Parathyroid adenoma (tissue), 2 donors: ENCODE results near the gene RIMS1.

Experiments
- H2AFZ ChIP-seq: fragments of 300-600 bp; sonication (generic); one replicate; pipeline ENCODE4 v1.7.0; 2017; ENCODE audit warnings: antibody characterized with exemption, mild to moderate bottlenecking
- H3K27ac ChIP-seq: fragments of 300-600 bp; sonication (generic); one replicate; pipeline ENCODE4 v1.7.0; 2017
- H3K27me3 ChIP-seq: fragments of 300-600 bp; sonication (generic); one replicate; pipeline ENCODE4 v1.7.0; 2017; ENCODE audit warnings: low read length; ENCODE audit not compliant: control insufficient read depth, insufficient read depth
- H3K36me3 ChIP-seq: fragments of 300-600 bp; sonication (generic); one replicate; pipeline ENCODE4 v1.7.0; 2017; ENCODE audit warnings: low read length; ENCODE audit not compliant: control insufficient read depth, insufficient read depth
- H3K4me1 ChIP-seq: fragments of 300-600 bp; sonication (generic); one replicate; pipeline ENCODE4 v1.7.0; 2017; ENCODE audit warnings: control low read depth
- H3K4me2 ChIP-seq: fragments of 300-600 bp; sonication (generic); one replicate; pipeline ENCODE4 v1.7.0; 2017; ENCODE audit warnings: low read length
- H3K4me3 ChIP-seq: fragments of 300-600 bp; sonication (generic); one replicate; pipeline ENCODE4 v1.7.0; 2017; ENCODE audit warnings: low read depth, low read length
- H3K79me2 ChIP-seq: fragments of 300-600 bp; sonication (generic); one replicate; pipeline ENCODE4 v1.7.0; 2017; ENCODE audit warnings: control low read depth
- H3K9ac ChIP-seq: fragments of 300-600 bp; sonication (generic); one replicate; pipeline ENCODE4 v1.7.0; 2017; ENCODE audit warnings: mild to moderate bottlenecking
- H3K9me3 ChIP-seq: fragments of 300-600 bp; sonication (generic); one replicate; pipeline ENCODE4 v1.7.0; 2017; ENCODE audit warnings: low read length; ENCODE audit not compliant: control insufficient read depth
- TF ChIP-seq, protein P1 (sequence below): fragments of 300-600 bp; sonication (generic); IDR thresholded peaks from one replicate; pipeline ENCODE4 v1.7.0; 2017; ENCODE audit warnings: antibody characterized with exemption, mild to moderate bottlenecking
- donor health status: primary hyperparathyroidism.

The RIMS1 gene

DNA sequence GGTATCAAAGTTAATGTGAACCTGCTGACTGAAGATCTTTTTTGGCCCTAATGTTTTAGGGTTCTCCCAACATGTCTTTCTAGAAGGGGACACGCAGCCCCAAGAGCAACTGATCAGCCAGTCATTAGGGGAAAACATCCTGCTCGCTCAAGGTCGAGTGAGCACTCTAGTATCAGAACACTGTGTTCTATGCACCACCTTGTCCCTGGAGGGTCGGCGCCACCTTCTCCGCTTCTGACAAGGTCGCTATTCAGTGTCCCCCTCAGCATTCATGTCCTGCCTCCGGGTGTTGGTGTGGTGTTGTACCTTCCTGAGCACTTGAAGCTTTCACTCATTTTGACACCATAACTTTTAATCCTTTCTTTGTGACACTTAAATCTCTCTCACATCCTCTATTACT, 404.3 kb downstream of the RIMS1 start:
- H3K36me3 ChIP-seq = no peaks in the 10 kb centered on the region
- no peaks in the 10 kb centered on the region for H3K9me3 ChIP-seq
- H3K4me2 ChIP-seq = no peak overlapping the region
- no peak overlapping the region for H2AFZ ChIP-seq
- no peak overlapping the region for H3K4me3 ChIP-seq
- H3K27me3 ChIP-seq = no peaks in the 10 kb centered on the region
- TF ChIP-seq, protein P1, sequence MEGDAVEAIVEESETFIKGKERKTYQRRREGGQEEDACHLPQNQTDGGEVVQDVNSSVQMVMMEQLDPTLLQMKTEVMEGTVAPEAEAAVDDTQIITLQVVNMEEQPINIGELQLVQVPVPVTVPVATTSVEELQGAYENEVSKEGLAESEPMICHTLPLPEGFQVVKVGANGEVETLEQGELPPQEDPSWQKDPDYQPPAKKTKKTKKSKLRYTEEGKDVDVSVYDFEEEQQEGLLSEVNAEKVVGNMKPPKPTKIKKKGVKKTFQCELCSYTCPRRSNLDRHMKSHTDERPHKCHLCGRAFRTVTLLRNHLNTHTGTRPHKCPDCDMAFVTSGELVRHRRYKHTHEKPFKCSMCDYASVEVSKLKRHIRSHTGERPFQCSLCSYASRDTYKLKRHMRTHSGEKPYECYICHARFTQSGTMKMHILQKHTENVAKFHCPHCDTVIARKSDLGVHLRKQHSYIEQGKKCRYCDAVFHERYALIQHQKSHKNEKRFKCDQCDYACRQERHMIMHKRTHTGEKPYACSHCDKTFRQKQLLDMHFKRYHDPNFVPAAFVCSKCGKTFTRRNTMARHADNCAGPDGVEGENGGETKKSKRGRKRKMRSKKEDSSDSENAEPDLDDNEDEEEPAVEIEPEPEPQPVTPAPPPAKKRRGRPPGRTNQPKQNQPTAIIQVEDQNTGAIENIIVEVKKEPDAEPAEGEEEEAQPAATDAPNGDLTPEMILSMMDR = no peak
- H3K9ac ChIP-seq = no peak overlapping the region
- no peaks in the 10 kb centered on the region for H3K4me1 ChIP-seq
- H3K79me2 ChIP-seq = no peaks in the 10 kb centered on the region
- H3K27ac ChIP-seq = no peak overlapping the region

DNA sequence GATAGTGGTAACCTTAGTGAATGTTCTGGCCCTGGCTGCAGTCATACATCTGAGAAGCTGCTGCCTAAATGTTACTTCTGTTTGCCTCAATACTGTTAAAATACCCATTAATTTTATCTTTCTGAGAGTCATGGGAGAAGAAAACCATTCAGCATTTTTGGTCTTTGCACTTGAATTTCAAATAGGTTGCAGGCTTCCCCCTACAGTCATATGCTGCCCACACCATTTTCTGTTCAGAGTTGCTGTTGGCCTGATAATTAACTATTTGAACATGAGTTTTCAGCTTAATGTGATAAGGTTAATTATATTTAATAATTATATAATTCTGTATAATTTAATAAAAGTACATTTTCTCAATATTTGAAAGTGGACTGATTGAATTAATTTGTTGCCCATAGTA, 410.0 kb downstream of the RIMS1 start:
- no peaks in the 10 kb centered on the region for H3K79me2 ChIP-seq

DNA sequence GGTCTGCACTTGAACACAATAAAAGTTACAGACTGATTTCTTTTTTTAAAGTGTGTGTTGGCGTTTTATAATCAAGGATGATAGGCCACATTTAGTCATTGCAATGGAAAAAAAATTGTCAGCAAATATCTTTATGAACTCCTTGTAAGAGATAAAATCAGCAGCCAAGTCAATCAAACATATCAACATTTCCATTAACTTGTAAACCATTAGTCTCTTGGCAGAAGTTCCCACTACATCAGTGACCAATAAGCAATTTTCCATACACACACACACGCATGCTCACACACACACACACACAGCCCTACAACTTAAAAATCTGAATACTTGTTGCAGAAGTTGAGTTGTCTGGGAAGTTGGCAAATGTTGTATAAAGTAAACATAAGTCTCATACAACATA, 419.6 kb downstream of the RIMS1 start:
- Histone ChIP-seq H3K4me2 (no peak overlapping the region), H3K27me3 (no peaks in the 10 kb centered on the region), H3K27ac (no peak overlapping the region), H3K79me2 (no peaks in the 10 kb centered on the region), H2AFZ (no peak overlapping the region), H3K4me1 (no peaks in the 10 kb centered on the region), H3K36me3 (no peaks in the 10 kb centered on the region), H3K9me3 (no peaks in the 10 kb centered on the region), H3K4me3 (no peak overlapping the region), H3K9ac (no peak overlapping the region)
- TF ChIP-seq, protein P1 = no peak

More for the DNA sequence above, 410.0 kb downstream of the RIMS1 start:
- Histone ChIP-seq H3K4me1 (no peaks in the 10 kb centered on the region), H3K4me2 (no peak overlapping the region), H3K36me3 (no peaks in the 10 kb centered on the region), H3K9ac (no peak overlapping the region), H3K27me3 (no peaks in the 10 kb centered on the region), H2AFZ (no peak overlapping the region), H3K9me3 (no peaks in the 10 kb centered on the region), H3K27ac (no peak overlapping the region), H3K4me3 (no peak overlapping the region)
- TF ChIP-seq, protein P1 = no peak

DNA sequence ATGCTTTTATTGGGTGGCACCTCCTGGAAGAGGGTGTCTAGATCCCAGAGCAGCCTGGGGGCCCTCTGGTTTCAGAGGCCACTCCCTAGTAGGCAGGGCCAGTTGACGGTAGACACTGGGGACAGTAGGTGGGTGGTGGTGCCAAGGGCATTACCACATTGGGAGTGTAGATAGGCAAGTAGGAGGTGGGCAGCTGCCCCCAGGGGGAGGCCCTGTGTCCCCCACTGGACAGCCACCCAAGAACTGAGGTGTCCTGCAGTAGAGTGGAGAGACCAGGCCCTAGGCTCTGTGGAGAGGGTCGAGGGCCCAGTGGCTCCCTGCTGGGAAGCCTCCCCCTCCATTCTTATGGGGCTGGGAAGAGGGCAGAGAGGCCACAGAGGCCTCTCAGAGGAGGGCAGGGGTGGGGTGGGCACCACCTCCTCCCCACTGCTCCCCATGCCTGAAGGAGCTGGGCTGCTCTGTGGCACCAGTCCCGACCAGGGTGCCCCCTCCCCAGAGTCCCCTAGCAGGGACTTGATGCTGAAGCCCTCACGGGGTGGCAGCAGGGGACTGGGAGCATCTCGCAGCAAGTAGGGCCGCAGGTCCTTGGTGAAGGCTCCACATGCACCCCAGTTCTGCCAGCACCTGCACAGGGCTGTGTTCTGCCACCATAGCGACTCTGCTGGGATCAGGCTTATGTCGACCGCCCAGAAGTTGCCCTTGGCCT, 430.5 kb downstream of the RIMS1 start:
- Histone ChIP-seq H3K9ac (no peak overlapping the region), H3K27me3 (no peaks in the 10 kb centered on the region), H3K36me3 (no peaks in the 10 kb centered on the region), H3K9me3 (no peaks in the 10 kb centered on the region), H3K4me2 (no peak overlapping the region), H3K27ac (no peak overlapping the region), H3K4me3 (no peak overlapping the region), H2AFZ (no peak overlapping the region), H3K4me1 (no peaks in the 10 kb centered on the region), H3K79me2 (no peaks in the 10 kb centered on the region)
- TF ChIP-seq, protein P1 = no peak

DNA sequence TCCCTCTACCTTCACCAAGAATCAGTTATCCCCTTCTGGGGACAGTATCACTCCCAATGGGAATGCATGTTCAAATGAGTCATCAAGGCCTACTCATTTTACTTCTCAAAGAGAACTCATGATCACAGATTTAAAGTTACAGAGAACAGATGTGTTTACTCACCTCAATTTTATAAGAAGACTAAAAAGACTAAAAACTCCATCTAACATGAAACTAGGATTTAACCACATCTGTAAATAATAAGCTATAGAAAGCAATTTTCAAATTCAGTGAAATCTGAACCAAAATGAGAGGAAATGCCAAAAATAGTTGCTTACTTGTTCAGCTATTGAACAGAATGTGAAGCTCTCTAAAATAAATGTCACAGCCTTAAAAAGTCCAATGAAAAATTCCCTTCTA, 435.4 kb downstream of the RIMS1 start:
- Histone ChIP-seq H3K79me2 (no peaks in the 10 kb centered on the region), H3K4me2 (no peak overlapping the region), H3K27me3 (no peaks in the 10 kb centered on the region)

More for the DNA sequence above, 435.4 kb downstream of the RIMS1 start:
- Histone ChIP-seq H3K27ac (no peak overlapping the region), H3K4me1 (no peaks in the 10 kb centered on the region), H3K4me3 (no peak overlapping the region), H2AFZ (no peak overlapping the region), H3K9me3 (no peaks in the 10 kb centered on the region), H3K36me3 (no peaks in the 10 kb centered on the region), H3K9ac (no peak overlapping the region)
- TF ChIP-seq, protein P1 = no peak
